GM18520 (cell line): ENCODE results near the gene COQ4.

Experiments used
- ATAC-seq: cut with Tn5 transposase; IDR thresholded peaks from one replicate; pipeline ENCODE4 v1.9.1; 2021; ENCODE audit not compliant: unreplicated experiment

Gene COQ4

DNA sequence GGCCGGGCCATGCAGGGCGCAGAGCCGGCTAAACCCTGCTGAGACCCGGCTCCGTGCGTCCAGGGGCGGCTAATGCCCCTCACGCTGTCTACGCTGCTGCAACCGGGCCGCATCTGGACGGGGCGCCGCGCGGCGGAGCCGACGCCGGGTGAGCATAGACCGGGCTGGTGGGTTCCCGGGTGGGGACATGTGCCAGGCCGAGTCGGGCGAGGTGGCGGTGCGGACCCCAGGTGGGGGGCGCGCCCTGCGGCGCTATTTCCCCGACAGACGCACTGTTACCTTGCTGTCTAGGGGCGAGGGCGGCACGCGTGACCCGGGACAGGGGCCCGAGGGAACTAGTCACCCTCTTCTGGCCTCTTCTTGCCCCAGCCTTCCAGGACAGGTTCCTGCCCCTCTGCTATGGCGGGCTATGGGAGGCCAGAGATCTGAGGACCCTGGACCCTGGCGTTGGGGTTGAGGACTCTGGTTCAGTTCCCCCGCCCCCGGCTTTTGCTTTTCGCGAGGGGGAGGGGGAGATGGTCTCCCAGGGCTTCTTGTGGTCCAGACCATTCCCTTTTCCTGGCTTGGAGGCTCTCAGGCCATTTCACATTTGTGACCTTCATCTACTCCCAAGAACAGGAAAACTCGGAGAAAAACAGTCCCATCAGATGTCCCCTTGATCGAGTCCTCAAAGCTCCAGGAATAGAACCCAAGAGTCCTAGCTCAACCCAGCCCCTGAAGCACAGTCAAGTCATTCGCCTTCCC, 18.2 kb downstream of the COQ4 start:
- ATAC-seq, result peak; percentile 3

DNA sequence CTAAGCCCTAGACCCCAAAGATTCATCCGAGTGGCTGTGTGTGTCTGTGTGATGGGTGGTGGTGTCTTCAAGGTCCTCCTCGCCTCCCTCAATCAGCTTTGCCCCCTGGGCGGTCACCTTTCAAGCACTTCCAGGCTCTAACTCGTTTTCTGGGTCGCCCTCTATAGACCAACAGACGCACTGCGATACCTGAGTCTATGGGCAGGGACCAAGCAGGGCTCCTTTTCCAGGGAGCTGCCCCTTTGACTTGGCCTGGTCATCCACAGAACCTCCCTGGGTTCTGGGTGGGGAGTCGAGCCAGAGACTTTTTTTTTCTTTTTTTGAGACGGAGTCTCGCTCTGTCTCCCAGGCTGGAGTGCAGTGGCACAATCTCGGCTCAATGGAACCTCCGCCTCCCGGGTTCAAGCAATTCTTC, 18.8 kb downstream of the COQ4 start:
- no peak for ATAC-seq

DNA sequence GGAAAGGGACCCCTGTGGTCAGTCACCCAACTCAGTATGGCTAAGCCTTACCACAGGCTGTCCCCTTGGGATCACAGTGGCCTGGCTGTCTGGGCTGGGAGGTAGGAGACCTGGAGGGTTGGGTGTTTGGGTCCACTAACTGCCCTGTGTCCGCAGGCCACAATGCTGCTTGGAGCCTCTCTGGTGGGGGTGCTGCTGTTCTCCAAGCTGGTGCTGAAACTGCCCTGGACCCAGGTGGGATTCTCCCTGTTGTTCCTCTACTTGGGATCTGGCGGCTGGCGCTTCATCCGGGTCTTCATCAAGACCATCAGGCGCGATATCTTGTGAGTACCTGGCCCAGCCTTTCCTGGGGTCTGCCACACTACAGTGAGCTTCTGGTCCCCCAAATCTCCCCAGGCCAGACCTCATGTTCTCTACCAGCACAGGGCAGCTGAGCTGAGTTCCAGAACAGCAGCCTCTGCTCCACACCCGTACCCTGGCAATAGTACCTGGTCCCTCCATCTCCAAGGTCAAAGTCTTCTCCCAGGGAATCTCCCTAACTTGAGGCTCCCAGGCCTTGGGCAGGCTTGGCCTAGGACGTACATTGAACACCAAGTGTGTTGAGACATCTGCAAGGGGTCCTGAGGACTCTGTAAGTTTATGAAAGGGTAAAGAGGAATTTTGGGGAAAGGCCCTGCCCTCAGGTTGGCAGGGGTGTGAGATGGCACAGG, 20.5 kb downstream of the COQ4 start:
- ATAC-seq, result no peak

DNA sequence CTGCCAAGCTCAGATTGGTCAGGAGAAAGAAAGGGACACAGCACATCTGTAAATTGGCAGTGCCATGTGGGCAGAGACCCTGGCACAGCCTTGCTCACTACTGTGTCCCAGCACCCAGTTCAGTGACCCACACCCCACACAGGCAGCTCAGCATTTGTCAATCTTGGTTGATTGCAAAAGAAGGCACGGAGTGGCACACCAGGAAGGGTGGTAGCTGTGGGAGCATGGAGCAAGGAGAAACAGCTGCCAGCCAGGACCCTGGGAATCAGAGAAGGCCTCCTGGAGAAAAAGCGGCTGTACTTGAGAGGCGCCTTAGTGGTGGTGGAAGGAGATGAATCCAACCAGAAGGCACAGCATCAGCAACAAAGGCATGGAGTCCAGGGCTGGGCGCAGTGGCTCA, 21.2 kb downstream of the COQ4 start:
- ATAC-seq, result no peak

DNA sequence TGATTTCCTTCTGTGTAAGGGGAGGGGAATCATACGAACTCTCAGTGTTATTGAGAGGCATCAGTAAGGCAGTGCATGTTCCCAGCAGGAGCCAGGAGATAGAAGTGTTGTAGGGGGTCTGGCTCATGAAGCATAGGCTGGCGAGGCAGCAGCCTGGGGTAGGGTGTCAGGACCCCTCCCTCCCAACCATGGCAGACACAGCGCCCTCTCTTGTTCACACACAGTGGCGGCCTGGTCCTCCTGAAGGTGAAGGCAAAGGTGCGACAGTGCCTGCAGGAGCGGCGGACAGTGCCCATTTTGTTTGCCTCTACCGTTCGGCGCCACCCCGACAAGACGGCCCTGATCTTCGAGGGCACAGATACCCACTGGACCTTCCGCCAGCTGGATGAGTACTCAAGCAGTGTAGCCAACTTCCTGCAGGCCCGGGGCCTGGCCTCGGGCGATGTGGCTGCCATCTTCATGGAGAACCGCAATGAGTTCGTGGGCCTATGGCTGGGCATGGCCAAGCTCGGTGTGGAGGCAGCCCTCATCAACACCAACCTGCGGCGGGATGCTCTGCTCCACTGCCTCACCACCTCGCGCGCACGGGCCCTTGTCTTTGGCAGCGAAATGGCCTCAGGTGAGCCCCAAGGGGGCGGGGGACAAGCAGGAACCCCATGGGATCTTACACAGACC, 22.4 kb downstream of the COQ4 start:
- no peak for ATAC-seq

DNA sequence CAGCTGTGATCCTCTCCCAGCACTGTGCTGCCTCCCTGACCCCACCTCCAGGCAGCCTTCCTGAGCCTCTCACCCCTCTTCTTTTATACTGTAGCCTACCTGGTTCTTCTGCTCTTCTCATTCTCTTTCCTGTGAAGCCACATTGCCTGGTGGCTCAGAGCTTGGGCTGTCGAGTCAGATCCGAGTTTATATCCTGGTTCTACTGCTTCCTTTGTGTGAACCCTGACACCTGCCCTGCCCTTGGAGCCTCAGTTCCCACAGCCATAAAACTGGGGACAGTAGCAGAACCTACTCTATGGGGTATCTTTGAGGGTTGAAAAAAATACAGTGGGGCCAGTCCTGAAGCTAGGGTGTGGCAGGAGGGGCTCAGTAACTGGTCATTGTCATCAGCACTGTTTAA, 26.5 kb downstream of the COQ4 start:
- ATAC-seq, result no peak

DNA sequence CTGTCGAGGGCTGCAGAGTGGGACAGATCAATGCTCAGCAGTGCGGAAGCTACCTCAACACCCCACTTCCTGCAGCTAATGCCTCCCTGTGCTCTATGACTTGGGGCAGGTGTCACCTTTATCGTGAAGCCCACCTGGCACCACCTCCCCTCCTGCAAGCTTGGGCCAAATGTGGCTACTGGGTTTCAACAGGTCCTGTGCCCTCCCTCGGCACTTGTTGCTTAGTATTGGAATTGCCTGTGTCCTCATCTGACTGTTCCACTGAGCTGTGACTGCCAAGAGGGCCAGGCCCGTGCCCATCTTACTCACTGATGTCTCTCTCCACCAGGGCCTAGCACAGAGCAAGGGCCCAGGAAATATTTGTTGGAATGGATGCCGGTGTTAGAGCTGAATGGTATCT, 27.1 kb downstream of the COQ4 start:
- ATAC-seq, result no peak

DNA sequence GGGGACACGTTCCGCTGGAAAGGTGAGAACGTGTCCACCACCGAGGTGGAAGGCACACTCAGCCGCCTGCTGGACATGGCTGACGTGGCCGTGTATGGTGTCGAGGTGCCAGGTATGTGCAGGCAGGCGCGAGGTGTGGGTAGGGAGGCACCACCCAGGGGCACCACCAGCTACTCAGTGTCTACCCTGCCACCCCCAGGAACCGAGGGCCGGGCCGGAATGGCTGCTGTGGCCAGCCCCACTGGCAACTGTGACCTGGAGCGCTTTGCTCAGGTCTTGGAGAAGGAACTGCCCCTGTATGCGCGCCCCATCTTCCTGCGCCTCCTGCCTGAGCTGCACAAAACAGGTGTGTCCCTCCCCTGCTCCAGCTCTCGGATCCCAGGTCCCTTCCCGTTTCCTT, 32.8 kb downstream of the COQ4 start:
- no peak for ATAC-seq

DNA sequence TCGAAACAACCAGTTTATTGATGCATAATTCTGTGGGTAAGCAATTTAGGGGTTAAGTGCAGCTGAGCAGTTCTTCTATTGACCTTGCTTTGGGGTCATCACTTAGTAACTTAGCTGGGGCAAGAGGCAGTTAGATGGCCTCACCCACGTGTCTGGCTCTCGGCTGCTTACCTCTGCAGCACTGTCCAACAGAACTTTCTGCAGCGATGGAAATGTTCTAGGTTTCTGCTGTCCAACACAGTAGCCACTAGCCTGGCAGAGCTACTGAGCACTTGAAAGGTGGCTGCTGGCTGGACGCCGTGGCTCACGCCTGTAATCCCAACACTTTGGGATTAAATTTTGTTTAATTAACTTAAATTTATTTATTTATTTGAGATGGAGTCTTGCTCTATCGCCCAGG, 35.5 kb downstream of the COQ4 start:
- no peak for ATAC-seq

DNA sequence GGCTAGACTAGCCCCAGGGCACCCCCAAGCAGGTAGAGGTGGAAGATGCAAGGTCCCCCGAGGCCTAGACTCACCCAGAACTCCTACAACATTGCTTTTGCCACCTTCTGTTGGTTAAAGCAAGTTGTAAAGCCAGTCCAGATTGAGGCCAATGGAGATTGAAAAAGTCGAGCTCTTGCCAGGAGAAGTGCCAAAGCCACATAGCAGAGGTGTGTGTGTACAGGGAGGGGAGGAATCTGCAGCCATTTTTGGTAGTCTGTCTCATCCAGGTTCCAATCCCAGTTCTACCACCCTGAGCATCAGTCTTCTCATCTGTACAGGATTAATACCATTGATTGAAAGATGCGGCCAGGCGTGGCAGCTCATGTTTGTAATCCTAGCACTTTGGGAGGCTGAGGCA, 36.2 kb downstream of the COQ4 start:
- ATAC-seq, result no peak

DNA sequence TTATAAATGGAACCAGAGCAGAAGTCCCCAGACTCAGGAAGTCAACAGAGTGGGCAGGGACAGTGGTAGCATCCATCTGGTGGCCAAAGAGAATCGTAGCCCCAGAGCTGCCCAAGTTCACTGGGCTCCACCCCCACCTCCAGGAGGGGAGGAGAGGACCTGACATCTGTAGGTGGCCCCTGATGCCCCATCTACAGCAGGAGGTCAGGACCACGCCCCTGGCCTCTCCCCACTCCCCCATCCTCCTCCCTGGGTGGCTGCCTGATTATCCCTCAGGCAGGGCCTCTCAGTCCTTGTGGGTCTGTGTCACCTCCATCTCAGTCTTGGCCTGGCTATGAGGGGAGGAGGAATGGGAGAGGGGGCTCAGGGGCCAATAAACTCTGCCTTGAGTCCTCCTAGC, 38.2 kb downstream of the COQ4 start:
- ATAC-seq, result no peak

DNA sequence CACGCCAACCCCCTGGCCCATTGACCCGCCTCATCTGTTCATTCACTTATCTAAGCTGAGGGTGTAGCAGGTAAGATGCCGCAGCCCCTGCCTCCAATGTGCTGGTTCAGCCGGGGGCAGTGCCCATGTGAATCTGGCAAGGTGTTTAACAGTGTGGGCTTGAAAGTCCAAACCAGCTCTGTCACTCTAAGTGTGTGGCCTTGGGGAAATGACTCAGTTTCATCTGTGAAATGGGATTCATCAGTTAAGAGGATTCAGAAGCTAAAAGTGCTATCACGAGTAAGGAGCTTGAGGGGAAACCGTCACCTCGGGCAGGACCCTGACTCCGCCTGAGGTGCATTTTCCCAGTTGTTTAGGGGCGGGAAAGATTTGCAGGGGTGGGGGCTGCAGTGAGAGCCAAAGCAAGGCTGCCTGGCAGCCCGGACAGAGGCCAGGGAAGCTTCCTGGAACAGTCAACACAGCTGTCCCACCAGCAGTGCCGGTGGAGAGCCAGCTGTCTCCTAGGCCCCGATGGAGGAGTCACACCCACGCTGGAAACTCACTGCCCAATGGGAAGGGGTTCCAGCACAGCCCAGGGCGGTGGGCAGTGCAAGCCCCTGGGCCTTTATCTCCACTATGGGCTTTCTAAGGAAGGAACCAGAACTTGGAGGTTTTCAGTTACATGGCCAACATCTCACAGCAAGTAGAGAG, 38.8 kb downstream of the COQ4 start:
- ATAC-seq, result no peak

DNA sequence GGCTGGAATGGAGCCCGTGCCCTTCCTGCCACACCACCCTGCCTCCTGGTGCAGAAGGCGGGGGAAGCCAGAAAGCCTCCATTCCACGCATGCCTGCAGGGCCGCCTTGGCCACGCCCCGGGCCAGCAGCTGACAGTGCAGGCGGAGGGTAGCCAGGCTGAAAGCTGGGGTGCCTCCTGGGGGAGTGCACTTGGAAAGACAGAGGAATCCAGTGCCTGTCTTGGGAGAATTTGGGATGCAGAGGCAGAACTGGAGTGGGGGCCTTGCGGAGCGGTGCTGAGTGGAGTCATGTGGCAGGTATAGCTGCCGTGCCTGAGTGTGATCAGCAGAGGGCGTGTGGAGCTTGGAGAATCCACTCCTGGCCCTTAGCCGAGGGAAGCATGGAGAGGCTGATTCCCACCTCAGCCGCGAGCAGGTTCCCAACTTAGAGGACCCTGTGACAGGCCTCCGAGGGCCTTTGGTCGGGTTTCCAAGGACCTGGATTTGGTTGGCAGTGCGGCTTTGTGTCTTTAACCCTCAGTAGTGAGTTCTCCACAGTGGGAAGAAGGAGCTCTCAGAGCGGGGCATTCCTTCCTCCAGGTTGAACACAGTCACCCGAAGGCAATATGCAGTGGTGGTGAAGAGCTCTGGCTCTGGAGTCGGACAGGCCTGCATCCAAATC, 39.5 kb downstream of the COQ4 start:
- no peak for ATAC-seq

DNA sequence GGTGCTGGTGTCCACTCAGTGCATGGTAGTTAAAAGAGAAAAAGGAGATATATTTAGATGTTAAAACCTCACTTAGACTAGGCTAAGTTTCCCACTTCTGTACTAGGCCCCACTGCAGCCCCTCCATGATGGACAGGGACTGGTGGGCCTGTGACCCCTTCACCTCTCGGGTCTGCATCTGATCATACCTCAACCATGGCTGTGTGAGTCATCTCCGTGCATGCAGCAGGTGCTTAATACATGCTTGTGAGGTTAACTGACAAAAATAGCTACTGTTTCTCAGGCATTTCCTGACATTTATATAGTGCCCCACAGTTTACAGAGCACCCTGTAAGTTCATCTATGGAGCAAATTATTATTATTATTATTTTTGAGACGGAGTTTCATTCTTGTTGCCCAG, 40.1 kb downstream of the COQ4 start:
- no peak for ATAC-seq

DNA sequence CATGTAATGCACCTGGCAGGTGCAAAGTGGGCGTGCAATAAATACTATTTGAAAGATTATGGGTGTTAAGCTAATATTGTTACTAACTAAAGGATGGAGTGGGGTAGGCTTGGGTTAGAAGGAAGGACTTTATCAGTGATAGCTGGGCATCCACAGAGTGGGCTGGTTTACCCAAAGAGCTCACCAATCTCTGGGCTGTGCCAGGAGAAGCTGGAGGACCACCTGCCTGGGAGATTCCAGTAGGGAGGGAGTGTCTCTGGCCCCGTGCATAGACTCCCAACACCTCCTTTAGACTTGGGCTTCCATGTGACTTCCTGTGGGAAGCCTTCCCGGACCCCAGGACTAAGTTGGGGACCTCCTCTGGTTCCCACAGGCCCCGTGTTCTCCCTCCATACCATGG, 42.9 kb downstream of the COQ4 start:
- ATAC-seq, result no peak

DNA sequence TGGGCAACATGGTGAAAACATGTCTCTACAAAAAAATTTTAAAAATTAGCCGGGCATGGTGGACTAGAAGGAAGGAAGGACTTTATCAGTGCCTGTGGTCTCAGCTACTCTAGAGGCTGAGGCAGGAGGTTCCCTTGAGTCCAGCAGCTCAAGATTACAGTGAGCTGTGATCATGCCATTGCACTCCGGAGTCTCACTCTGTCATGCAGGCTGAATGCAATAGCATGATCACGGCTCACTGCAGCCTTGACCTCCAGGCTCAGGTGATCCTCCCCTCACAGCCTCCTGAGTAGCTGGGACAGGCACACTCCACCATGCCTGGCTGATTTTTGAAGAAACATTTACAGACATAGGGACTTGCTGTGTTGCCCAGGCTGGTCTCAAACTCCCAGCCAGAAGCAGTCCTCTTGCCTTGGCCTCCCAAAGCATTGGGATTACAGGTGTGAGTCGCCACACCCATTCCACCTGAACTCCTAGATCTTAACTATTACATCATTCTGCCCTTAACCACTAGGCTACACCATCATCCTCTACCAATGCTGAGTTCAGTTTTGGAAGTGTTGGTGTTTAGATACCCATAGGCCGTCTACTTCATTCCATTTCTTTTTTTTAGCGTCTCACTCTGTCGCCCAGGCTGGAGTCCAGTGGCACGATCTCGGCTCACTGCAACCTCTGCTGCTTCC, 46.5 kb downstream of the COQ4 start:
- no peak for ATAC-seq

DNA sequence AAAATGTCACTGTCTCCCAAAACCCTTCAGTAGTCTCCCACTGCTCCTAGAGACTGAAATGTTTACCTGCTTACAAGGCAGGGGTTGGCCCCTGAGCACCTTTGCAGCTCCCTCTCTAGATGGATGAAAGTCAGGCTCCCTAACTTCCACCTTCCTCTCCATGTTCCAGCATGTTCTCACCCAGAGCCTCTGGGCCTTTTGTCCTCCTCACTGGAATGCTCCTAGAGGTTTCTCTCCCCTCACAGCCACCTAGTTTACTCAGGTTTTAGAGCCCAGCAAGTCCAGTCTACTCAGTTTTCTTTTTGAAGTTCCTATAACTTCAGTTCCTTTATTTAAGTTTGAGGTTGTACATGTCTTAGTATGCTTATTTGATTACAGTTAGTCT, 47.7 kb downstream of the COQ4 start:
- no peak for ATAC-seq

DNA sequence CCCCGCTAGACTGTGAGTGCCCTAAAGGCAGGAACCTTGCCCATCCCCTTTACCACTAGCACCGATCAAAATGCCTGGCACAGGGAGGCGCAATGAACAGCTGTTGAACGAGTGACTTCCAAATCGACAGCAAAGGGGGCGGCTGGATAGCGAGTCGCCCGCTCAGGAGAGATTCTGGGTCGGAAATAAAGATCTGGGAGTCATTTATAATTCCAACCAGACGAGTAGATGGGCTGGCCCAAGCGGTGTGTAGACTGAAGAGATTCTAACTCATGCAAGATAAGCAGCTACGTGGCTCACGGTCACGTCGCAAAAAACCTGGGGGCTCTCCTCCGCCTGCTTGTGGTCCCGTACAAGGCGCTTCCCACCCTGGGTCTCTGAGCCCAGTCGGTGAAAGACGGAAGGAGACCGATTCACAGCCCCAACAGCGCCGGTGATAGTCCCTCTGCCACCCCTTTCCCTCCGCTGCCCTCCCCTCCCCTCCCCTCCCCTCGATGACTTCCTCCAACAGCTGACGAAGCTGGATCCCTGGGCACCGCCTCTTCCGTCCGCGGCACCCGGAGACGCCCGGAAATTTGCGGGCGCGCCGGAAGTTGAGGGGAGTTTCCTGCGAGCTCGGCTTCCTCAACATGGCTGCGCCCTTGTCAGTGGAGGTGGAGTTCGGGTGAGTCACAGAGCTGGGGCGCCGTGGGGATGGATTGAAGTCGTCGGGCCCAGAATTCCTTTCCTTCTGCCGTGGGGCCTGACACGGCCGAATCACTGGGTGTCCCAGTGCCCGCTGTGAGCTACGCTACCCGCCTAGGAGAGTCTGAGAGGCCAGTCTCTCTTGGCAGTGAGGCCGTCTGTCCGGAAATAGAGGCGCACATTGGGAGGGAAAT, 48.4 kb downstream of the COQ4 start, which contains the start of gene URM1:
TSS of gene URM1 (plus strand) at position 623 of the 878 bp plus-strand sequence. CDS start at position 630, 7 bp downstream.
- peak; percentile 89 for ATAC-seq

DNA sequence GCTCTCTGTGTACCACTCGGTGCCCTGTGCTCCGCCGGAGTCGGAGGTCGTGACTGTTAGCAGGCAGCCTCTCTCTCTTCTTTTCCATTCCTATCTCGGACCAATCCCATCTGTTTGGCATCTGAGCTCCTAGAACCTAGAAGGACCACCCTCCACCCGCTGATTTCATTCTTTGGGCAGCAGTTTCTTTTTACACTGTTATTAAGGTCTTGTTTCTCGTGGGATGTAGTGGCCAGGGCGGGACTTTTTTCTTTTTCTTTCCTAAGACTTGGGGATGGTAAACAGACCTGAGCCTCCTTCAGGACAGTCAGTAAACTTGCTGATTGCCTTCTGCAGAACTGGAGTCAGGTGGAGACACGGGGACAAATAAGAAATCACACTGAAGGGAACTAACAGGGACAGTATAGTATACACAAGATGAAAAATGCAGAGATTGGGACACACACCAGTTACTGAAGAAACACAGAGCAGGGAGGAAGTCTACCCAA, 49.0 kb downstream of the COQ4 start:
- ATAC-seq, result no peak
